GM23338 (cell line): Measurements from ENCODE around the gene FGF19. TPM values are rescaled to one million over a fixed set of nuclear protein-coding genes. Genes with fewer than 3 reads are reported as not detected.
A peak's percentile ranks its signal among the peaks of the same experiment; 100 is the strongest.
"Not testable (repeated sequence)": the region's sequence is repeated elsewhere in the genome, so short reads cannot be mapped to it uniquely, and the experiment has no call there.

Source experiments
- ATAC-seq: fragments of 200-7000 bp; cut with Tn5 transposase; 3 replicates; pipeline ENCODE4 v1.9.1; 2020
- DNase-seq: peaks from one replicate; pipeline ENCODE4 v3.0.0-alpha.2; 2015; ENCODE audit warnings: low spot score
- H2AFZ ChIP-seq: fragments of 200-600 bp; sonication (generic); 2 replicates; pipeline ENCODE4 v1.8.0; 2016; ENCODE audit warnings: antibody characterized with exemption, mild to moderate bottlenecking, moderate library complexity
- H3F3A ChIP-seq: fragments of 200-600 bp; sonication (generic); replicated peaks from 2 replicates; pipeline ENCODE4 v1.8.0; 2017; ENCODE audit warnings: antibody characterized with exemption, mixed run types, low read depth
- H3K27ac ChIP-seq: fragments of 200-600 bp; sonication (generic); 2 replicates; pipeline ENCODE4 v1.6.1; 2016; ENCODE audit warnings: low read depth
- H3K27me3 ChIP-seq: fragments of 200-600 bp; sonication (generic); 2 replicates; pipeline ENCODE4 v1.8.0; 2016; ENCODE audit warnings: mild to moderate bottlenecking, mixed run types, moderate library complexity; ENCODE audit not compliant: insufficient read depth
- H3K36me3 ChIP-seq: fragments of 200-600 bp; sonication (generic); 2 replicates; pipeline ENCODE4 v1.8.0; 2016; ENCODE audit warnings: mild to moderate bottlenecking; ENCODE audit not compliant: insufficient read depth
- H3K4me1 ChIP-seq: fragments of 200-600 bp; sonication (generic); 2 replicates; pipeline ENCODE4 v1.8.0; 2016; ENCODE audit warnings: mild to moderate bottlenecking, moderate library complexity; ENCODE audit not compliant: insufficient read depth
- H3K4me2 ChIP-seq: fragments of 200-600 bp; sonication (generic); 2 replicates; pipeline ENCODE4 v1.7.1; 2017; ENCODE audit warnings: mixed run types
- H3K4me3 ChIP-seq: fragments of 200-600 bp; sonication (generic); 2 replicates; pipeline ENCODE4 v1.6.1; 2016; ENCODE audit warnings: mixed run types
- H3K79me2 ChIP-seq: fragments of 200-600 bp; sonication (generic); replicated peaks from 2 replicates; pipeline ENCODE4 v1.8.0; 2017; ENCODE audit warnings: mild to moderate bottlenecking; ENCODE audit not compliant: insufficient read depth
- H3K9me2 ChIP-seq: fragments of 200-600 bp; sonication (generic); 2 replicates; pipeline ENCODE4 v1.8.0; 2017; ENCODE audit not compliant: insufficient read depth
- H4K20me1 ChIP-seq: fragments of 200-600 bp; sonication (generic); replicated peaks from 2 replicates; pipeline ENCODE4 v1.8.0; 2017; ENCODE audit warnings: mild to moderate bottlenecking; ENCODE audit not compliant: insufficient read depth
- H3K27ac Mint-ChIP-seq: 2 replicates; pipeline ENCODE4 v1.8.0; 2020; ENCODE audit warnings: inconsistent platforms, mild to moderate bottlenecking, moderate library complexity, mixed read lengths
- H3K27me3 Mint-ChIP-seq: 3 replicates; pipeline ENCODE4 v1.8.0; 2022; ENCODE audit warnings: low read depth, mild to moderate bottlenecking, moderate library complexity, mixed read lengths, inconsistent platforms; ENCODE audit not compliant: insufficient read depth, poor library complexity
- H3K36me3 Mint-ChIP-seq: 3 replicates; pipeline ENCODE4 v1.8.0; 2021; ENCODE audit warnings: low read depth, mild to moderate bottlenecking, inconsistent platforms, moderate library complexity, mixed read lengths
- H3K4me1 Mint-ChIP-seq: 3 replicates; pipeline ENCODE4 v1.8.0; 2020; ENCODE audit warnings: mild to moderate bottlenecking, inconsistent platforms, mixed read lengths
- H3K4me3 Mint-ChIP-seq: 3 replicates; pipeline ENCODE4 v1.8.0; 2021; ENCODE audit warnings: moderate library complexity, mild to moderate bottlenecking, inconsistent platforms, mixed read lengths
- H3K9me3 Mint-ChIP-seq: 3 replicates; pipeline ENCODE4 v1.8.0; 2020; ENCODE audit warnings: moderate library complexity, mild to moderate bottlenecking, inconsistent platforms, mixed read lengths
- CREB1 ChIP-seq: fragments of 250-450 bp; sonication (Bioruptor Pico); IDR thresholded peaks from 2 replicates; pipeline ENCODE4 v1.5.0; 2020; ENCODE audit warnings: low read depth, mild to moderate bottlenecking, moderate library complexity
- EZH2phosphoT487 ChIP-seq: fragments of 200-600 bp; sonication (generic); IDR thresholded peaks from one replicate; pipeline ENCODE4 v1.8.1; 2018; ENCODE audit warnings: antibody characterized with exemption; ENCODE audit not compliant: unreplicated experiment
- JUNB ChIP-seq: IDR thresholded peaks from one replicate; pipeline ENCODE4 v1.6.1; 2016; ENCODE audit warnings: antibody characterized with exemption; ENCODE audit not compliant: unreplicated experiment
- NANOG ChIP-seq: IDR thresholded peaks from 2 replicates; pipeline ENCODE4 v1.6.1; 2016; ENCODE audit warnings: antibody characterized with exemption, borderline replicate concordance
- POLR2AphosphoS5 ChIP-seq: IDR thresholded peaks from 2 replicates; pipeline ENCODE4 v1.6.1; 2016; ENCODE audit warnings: antibody characterized with exemption, low read depth
- STAT1 ChIP-seq: IDR thresholded peaks from one replicate; pipeline ENCODE4 v1.6.1; 2016; ENCODE audit warnings: antibody characterized with exemption; ENCODE audit not compliant: unreplicated experiment
- ZNF114 ChIP-seq: fragments of 250-450 bp; sonication (Bioruptor Pico); IDR thresholded peaks from 2 replicates; pipeline ENCODE4 v1.5.0; 2020; ENCODE audit warnings: mild to moderate bottlenecking, moderate library complexity
- ZNF331 ChIP-seq: fragments of 250-450 bp; sonication (Bioruptor Pico); IDR thresholded peaks from 2 replicates; pipeline ENCODE4 v1.5.0; 2020; ENCODE audit warnings: low read depth, mild to moderate bottlenecking, moderate library complexity
- polyA plus RNA-seq: library from polyadenylated mRNA; unstranded; fragments of >200 nt; fragmentation: Nextera tagmentation; extraction: Ambion mirVana; gene quantifications from 2 replicates; pipeline ENCODE4 v1.2.1, GENCODE V29; 2016
- total RNA-seq: library from RNA; depleted of rRNA; stranded (reverse); fragments of >200 nt; shearing (Covaris generic); gene quantifications from 2 replicates; pipeline ENCODE4 v1.2.3, GENCODE V29; 2014
- TF ChIP-seq, protein P1 (sequence below), 2 experiments: fragments of 200-600 bp in 1 of 2; sonication (generic) in 1 of 2; conservative IDR thresholded peaks; 2 replicates each; pipeline versions ENCODE4 v1.5.1 to v1.6.1; 2016 to 2017; ENCODE audit warnings: antibody characterized with exemption in 2 of 2, low read depth in 2 of 2, mild to moderate bottlenecking in 2 of 2, moderate library complexity in 1 of 2
- TF ChIP-seq, protein P2 (sequence below): IDR thresholded peaks from 2 replicates; pipeline ENCODE4 v1.6.1; 2016; ENCODE audit warnings: antibody characterized with exemption

The FGF19 gene
- total and polyA plus RNA-seq, 2 experiments from 2014 or later, result 21.7 to 36.1 TPM

DNA sequence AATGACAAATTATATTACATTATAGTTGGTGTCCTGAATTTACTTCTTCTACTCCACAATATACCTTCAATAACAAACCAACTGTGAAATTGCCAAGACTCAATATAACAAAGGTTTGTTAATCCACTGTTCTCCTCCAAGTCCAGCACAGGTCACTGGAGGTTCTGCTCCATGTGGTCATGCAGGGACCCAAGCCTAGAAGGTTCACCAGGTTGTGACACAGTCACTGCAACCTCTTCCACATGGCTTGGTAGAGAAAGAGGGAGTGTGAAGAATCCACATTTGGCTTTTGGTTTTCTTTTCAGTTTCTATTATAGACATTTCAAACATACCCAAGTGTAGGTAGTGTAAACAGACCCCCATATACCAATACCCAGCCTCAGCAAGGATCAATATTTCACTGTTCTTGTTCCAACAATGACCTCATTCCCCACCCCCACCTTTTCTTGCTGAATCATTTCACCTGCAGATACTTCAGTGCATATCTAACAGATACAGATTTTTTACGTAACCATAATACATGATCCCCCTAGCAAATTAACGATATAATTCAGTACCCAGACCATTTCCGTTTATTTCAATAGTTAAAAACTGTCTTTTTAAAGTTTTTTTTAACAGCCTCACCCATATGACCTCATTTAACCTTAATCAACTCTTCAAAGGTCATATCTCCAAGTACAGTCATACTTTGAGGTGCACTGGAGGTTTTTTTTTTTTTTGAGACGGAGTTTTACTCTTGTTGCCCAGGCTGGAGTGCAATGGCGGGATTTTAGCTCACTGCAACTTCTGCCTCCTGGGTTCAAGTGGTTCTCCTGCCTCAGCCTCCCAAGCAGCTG is 14.1 kb downstream of the FGF19 start:
- H3K4me2 ChIP-seq, result no peak overlapping the region
- H3K79me2 ChIP-seq, result no peaks in the 10 kb centered on the region
- no peaks in the 10 kb centered on the region for H3K9me3 Mint-ChIP-seq
- no peaks in the 10 kb centered on the region for H4K20me1 ChIP-seq
- no peaks in the 10 kb centered on the region for H3K36me3 Mint-ChIP-seq
- peaks cover 15% of the 10 kb centered on the region; the same call in 2 of the 3 replicates for H3K4me1 Mint-ChIP-seq
- H3K36me3 ChIP-seq, result no peaks in the 10 kb centered on the region
- H3F3A ChIP-seq, result no peaks in the 10 kb centered on the region
- H3K4me1 ChIP-seq, result 0 out of 2 replicates have a peak, but pooled peaks cover 5% of the 10 kb centered on the region
- no peaks in the 10 kb centered on the region for H3K9me2 ChIP-seq
- H3K27me3 ChIP-seq, result peaks cover 7% of the 10 kb centered on the region; the same call in 1 of the 2 replicates
- no peak for DNase-seq
- H3K27me3 Mint-ChIP-seq, result peaks cover 8% of the 10 kb centered on the region
- no peak overlapping the region for H2AFZ ChIP-seq
- TF ChIP-seq STAT1, result no peak
- TF ChIP-seq POLR2AphosphoS5, result no peak
- TF ChIP-seq, protein P1, sequence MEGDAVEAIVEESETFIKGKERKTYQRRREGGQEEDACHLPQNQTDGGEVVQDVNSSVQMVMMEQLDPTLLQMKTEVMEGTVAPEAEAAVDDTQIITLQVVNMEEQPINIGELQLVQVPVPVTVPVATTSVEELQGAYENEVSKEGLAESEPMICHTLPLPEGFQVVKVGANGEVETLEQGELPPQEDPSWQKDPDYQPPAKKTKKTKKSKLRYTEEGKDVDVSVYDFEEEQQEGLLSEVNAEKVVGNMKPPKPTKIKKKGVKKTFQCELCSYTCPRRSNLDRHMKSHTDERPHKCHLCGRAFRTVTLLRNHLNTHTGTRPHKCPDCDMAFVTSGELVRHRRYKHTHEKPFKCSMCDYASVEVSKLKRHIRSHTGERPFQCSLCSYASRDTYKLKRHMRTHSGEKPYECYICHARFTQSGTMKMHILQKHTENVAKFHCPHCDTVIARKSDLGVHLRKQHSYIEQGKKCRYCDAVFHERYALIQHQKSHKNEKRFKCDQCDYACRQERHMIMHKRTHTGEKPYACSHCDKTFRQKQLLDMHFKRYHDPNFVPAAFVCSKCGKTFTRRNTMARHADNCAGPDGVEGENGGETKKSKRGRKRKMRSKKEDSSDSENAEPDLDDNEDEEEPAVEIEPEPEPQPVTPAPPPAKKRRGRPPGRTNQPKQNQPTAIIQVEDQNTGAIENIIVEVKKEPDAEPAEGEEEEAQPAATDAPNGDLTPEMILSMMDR (conservative IDR thresholded peaks at IDR 0.05; ENCODE audit: low read depth in 2 of 2), result no peak
- TF ChIP-seq, protein P2, sequence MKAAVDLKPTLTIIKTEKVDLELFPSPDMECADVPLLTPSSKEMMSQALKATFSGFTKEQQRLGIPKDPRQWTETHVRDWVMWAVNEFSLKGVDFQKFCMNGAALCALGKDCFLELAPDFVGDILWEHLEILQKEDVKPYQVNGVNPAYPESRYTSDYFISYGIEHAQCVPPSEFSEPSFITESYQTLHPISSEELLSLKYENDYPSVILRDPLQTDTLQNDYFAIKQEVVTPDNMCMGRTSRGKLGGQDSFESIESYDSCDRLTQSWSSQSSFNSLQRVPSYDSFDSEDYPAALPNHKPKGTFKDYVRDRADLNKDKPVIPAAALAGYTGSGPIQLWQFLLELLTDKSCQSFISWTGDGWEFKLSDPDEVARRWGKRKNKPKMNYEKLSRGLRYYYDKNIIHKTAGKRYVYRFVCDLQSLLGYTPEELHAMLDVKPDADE, result no peak
- no peak for TF ChIP-seq ZNF331
- TF ChIP-seq EZH2phosphoT487, result no peak
- no peak for TF ChIP-seq JUNB
- TF ChIP-seq NANOG, result no peak
- TF ChIP-seq CREB1 (CRISPR knock-in tag), result no peak
- TF ChIP-seq ZNF114 (CRISPR knock-in tag), result no peak
- ATAC-seq, result no peak
- H3K27ac ChIP-seq, result no peak overlapping the region
- H3K4me3 Mint-ChIP-seq, result no peak overlapping the region
- H3K4me3 ChIP-seq, result no peak overlapping the region
- no peak overlapping the region for H3K27ac Mint-ChIP-seq

DNA sequence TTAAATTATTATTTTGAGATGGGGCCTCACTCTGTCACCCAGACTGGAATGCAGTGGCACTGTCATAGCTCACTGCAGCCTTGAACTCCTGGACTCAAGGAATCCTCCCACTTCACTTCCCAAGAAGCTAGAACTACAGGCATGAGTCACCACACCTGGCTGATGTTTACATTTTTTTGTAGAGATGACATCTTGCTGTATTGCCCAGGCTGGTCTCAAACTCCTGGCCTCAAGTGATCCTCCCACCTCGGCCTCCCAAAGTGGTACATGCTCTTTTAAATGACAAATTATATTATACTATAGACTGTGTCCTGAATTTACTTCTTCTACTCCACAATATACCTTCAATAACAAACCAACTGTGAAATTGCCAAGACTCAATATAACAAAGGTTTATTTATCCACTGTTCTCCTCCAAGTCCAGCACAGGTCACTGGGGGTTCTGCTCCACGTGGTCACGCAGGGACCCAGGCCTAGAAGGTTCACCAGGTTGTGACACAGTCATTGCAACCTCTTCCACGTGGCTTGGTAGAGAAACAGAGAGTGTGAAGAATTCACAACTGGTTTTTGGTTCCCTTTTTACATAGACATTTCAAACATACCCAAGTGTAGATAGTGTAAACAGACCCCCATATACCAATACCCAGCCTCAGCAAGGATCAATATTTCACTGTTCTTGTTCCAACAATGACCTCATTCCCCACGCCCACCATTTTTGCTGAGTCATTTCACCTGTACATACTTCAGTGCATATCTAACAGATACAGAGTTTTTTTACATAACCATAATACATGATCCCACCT is 15.7 kb downstream of the FGF19 start:
- not testable (repeated sequence) for H3K36me3 Mint-ChIP-seq, H3K4me3 ChIP-seq, DNase-seq, H2AFZ ChIP-seq, H4K20me1 ChIP-seq, H3K27ac ChIP-seq, ATAC-seq, H3K4me3 Mint-ChIP-seq, H3F3A ChIP-seq, H3K9me3 Mint-ChIP-seq, H3K4me1 ChIP-seq, H3K9me2 ChIP-seq, H3K36me3 ChIP-seq, H3K4me2 ChIP-seq, H3K27me3 ChIP-seq, H3K79me2 ChIP-seq
- H3K27me3 Mint-ChIP-seq, result peaks cover 10% of the 10 kb centered on the region
- peak overlapping the region; percentile 82 for H3K27ac Mint-ChIP-seq
- peaks cover 15% of the 10 kb centered on the region for H3K4me1 Mint-ChIP-seq
